GM12865 (cell line): ENCODE data around the gene IHH.

Experiments used
- DNase-seq: peaks from one replicate; pipeline ENCODE4 v3.0.0; 2010; ENCODE audit warnings: low read depth
- H3K4me3 ChIP-seq: 2 replicates; pipeline ENCODE4 v1.5.1; 2011; ENCODE audit warnings: mild to moderate bottlenecking, low read depth, low read length, control low read depth
- CTCF ChIP-seq: IDR thresholded peaks from 2 replicates; pipeline ENCODE4 v1.5.1; 2011; ENCODE audit warnings: low read length, control low read depth, low read depth, inconsistent platforms; ENCODE audit not compliant: insufficient read depth; ENCODE audit errors: missing control alignments

Gene IHH

GRCh38 chr2:219078126-219078525 lies 17.4 kb upstream of the IHH start:
- TF ChIP-seq CTCF, result no peak
- no peak for DNase-seq
- H3K4me3 ChIP-seq, result no peak overlapping the region

- no peak for TF ChIP-seq CTCF
- H3K4me3 ChIP-seq, result no peak overlapping the region
- no peak for DNase-seq
Observed at GRCh38 chr2:219076253-219076652, 15.5 kb upstream of the IHH start.

GRCh38 chr2:219073413-219074129 lies 12.8 kb upstream of the IHH start:
- peak; percentile 60 for TF ChIP-seq CTCF
- DNase-seq, result peak; percentile 68
- no peak overlapping the region for H3K4me3 ChIP-seq

- DNase-seq, result no peak
- no peak for TF ChIP-seq CTCF
- H3K4me3 ChIP-seq, result no peak overlapping the region
Observed at GRCh38 chr2:219072741-219073250, 12.1 kb upstream of the IHH start.

GRCh38 chr2:219071131-219071816 lies 10.6 kb upstream of the IHH start:
- no peak for TF ChIP-seq CTCF

GRCh38 chr2:219065484-219065883 lies 4.8 kb upstream of the IHH start:
- no peak for TF ChIP-seq CTCF
- no peak overlapping the region for H3K4me3 ChIP-seq
- DNase-seq, result no peak

More at GRCh38 chr2:219071131-219071816, 10.6 kb upstream of the IHH start:
- no peak for DNase-seq
- H3K4me3 ChIP-seq, result no peak overlapping the region
